ENCODE data around the gene ABCA3. TPM values are rescaled to one million over a fixed set of nuclear protein-coding genes. Genes with fewer than 3 reads are reported as not detected.

Gene ABCA3
- total and polyA plus RNA-seq, 12 donors, result 3.3 to 30.8 (median 21.6) TPM

DNA sequence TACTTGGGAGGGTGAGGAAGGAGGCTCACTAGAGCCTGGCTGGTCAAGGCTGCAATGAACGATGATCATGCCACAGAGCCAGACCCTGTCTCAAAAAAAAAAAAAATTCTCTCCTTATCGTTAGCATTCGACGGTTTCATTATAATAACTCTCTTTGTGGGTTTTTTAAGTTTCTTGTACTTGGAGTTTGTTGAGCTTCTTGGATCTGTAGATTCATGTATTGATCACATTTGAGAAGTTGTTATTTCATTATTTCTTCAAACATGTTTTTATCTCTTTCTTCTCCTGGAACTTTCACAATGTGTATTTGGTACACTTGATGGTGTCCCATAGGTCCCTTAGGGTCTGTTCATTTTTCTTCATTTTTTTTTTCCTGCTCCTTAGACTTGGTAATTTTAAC is 16.8 kb upstream of the ABCA3 start:
- intact Hi-C loops (cut with DNase I), result no loop called here
- TF ChIP-seq CTCF (IDR thresholded peaks at IDR 0.05), result no peak
- H3K4me1 ChIP-seq (replicated peaks in 1 of 2), result no peaks in the 10 kb centered on the region
- no peaks in the 10 kb centered on the region for H3K9me3 ChIP-seq (replicated peaks in 1 of 3)
- WGBS, 4 donors, result 92 to 97% (median 96%) methylated on average over 4 of the region's 4 CpGs
- DNase-seq, result no peak
- no peaks in the 10 kb centered on the region for H3K27me3 ChIP-seq
- no peak overlapping the region for H3K4me3 ChIP-seq
- no peak overlapping the region for H3K27ac ChIP-seq
- no peaks in the 10 kb centered on the region for H3K36me3 ChIP-seq (replicated peaks in 1 of 2)

- whole genome bisulfite sequencing, 4 donors, result 85 to 100% (median 94%) methylated on average over 1 of the region's 1 CpG
- TF ChIP-seq CTCF (IDR thresholded peaks at IDR 0.05), result no peak
- no peak for TF ChIP-seq POLR2A (IDR thresholded peaks at IDR 0.05)
- H3K27ac ChIP-seq, result no peak overlapping the region
- no peak for DNase-seq
- intact Hi-C loops (cut with DNase I), result no loop called here
- no peaks in the 10 kb centered on the region for H3K36me3 ChIP-seq (replicated peaks in 1 of 2)
- no peaks in the 10 kb centered on the region for H3K4me1 ChIP-seq (replicated peaks in 1 of 2)
- no peaks in the 10 kb centered on the region for H3K27me3 ChIP-seq
- no peaks in the 10 kb centered on the region for H3K9me3 ChIP-seq (replicated peaks in 1 of 3)
- H3K4me3 ChIP-seq, result no peak overlapping the region
These were observed 10.0 kb upstream of the ABCA3 start for GRCh38 chr16:2350500-2350899.

GRCh38 chr16:2343211-2343610 is 2.7 kb upstream of the ABCA3 start:
- no peak overlapping the region for H3K4me3 ChIP-seq
- H3K36me3 ChIP-seq (replicated peaks in 1 of 2), result no peaks in the 10 kb centered on the region

More at GRCh38 chr16:2343211-2343610, 2.7 kb upstream of the ABCA3 start:
- H3K4me1 ChIP-seq (replicated peaks in 1 of 2), result peaks cover 5 to 9% of the 10 kb centered on the region in 2 donors
- 67 to 88% (median 78%) methylated on average over 1 of the region's 1 CpG for WGBS, 4 donors
- intact Hi-C loops (cut with DNase I), result loop anchor here (5.0 kb wide), 2 partner anchors 84 to 159 kb away; partner anchors contain the start of gene CCNF (in 2 of the 2)
- H3K27ac ChIP-seq, result no peak overlapping the region
- H3K9me3 ChIP-seq (replicated peaks in 1 of 3), result no peaks in the 10 kb centered on the region
- no peaks in the 10 kb centered on the region for H3K27me3 ChIP-seq
- no peak for DNase-seq
- no peak for TF ChIP-seq POLR2A (IDR thresholded peaks at IDR 0.05)
- TF ChIP-seq CTCF (IDR thresholded peaks at IDR 0.05), result no peak

Data from adrenal gland (tissue), 12 donors.